OCI-LY1 (cell line): ENCODE data around the gene M6PR.

Experiments
- H2AFZ ChIP-seq: fragments of 200-600 bp; sonication (generic), shearing (Covaris generic); 2 replicates; pipeline ENCODE4 v1.6.0; 2014; ENCODE audit warnings: antibody characterized with exemption, mild to moderate bottlenecking, low read length
- H3F3A ChIP-seq: fragments of 200-600 bp; sonication (generic), shearing (Covaris generic); 2 replicates; pipeline ENCODE4 v1.6.0; 2014; ENCODE audit warnings: mild to moderate bottlenecking, antibody characterized with exemption, low read length, moderate library complexity; ENCODE audit not compliant: insufficient read depth
- H3K27ac ChIP-seq: fragments of 200-600 bp; sonication (generic); 2 replicates; pipeline ENCODE4 v1.5.1; 2014; ENCODE audit warnings: low read length, mixed run types, mild to moderate bottlenecking, low read depth; ENCODE audit not compliant: poor library complexity, severe bottlenecking
- H3K27me3 ChIP-seq: fragments of 200-600 bp; sonication (generic); 2 replicates; pipeline ENCODE4 v1.6.0; 2014; ENCODE audit warnings: antibody characterized with exemption, mild to moderate bottlenecking, low read length, moderate library complexity; ENCODE audit not compliant: insufficient read depth
- H3K36me3 ChIP-seq: fragments of 200-600 bp; sonication (generic); 2 replicates; pipeline ENCODE4 v1.6.1; 2014; ENCODE audit warnings: mild to moderate bottlenecking, antibody characterized with exemption, low read length, moderate library complexity, mixed read lengths; ENCODE audit not compliant: insufficient read depth
- H3K4me1 ChIP-seq: fragments of 200-600 bp; sonication (generic); 2 replicates; pipeline ENCODE4 v1.5.1; 2014; ENCODE audit warnings: mild to moderate bottlenecking, low read length, moderate library complexity; ENCODE audit not compliant: insufficient read depth, severe bottlenecking
- H3K4me2 ChIP-seq: fragments of 200-600 bp; sonication (generic), shearing (Covaris generic); 2 replicates; pipeline ENCODE4 v1.6.1; 2014; ENCODE audit warnings: low read length
- H3K4me3 ChIP-seq: fragments of 200-600 bp; sonication (generic); 2 replicates; pipeline ENCODE4 v1.5.1; 2014; ENCODE audit warnings: low read length, low read depth, mild to moderate bottlenecking, mixed read lengths; ENCODE audit not compliant: poor library complexity, severe bottlenecking
- H3K79me2 ChIP-seq: fragments of 200-600 bp; shearing (Covaris generic); 2 replicates; pipeline ENCODE4 v1.6.1; 2016; ENCODE audit warnings: mixed run types, low read length, mixed read lengths; ENCODE audit not compliant: insufficient read depth
- H3K9ac ChIP-seq: fragments of 200-600 bp; sonication (generic), shearing (Covaris generic); 2 replicates; pipeline ENCODE4 v1.6.1; 2014; ENCODE audit warnings: mild to moderate bottlenecking, low read length, mixed read lengths
- H3K9me2 ChIP-seq: fragments of 200-600 bp; sonication (generic), shearing (Covaris generic); 2 replicates; pipeline ENCODE4 v1.6.1; 2014; ENCODE audit warnings: low read depth, mild to moderate bottlenecking, low read length, mixed read lengths
- H3K9me3 ChIP-seq: fragments of 200-600 bp; shearing (Covaris generic); 2 replicates; pipeline ENCODE4 v1.6.1; 2014; ENCODE audit warnings: low read length, mixed read lengths
- H4K20me1 ChIP-seq: fragments of 200-600 bp; sonication (generic), shearing (Covaris generic); 2 replicates; pipeline ENCODE4 v1.6.0; 2016; ENCODE audit warnings: mild to moderate bottlenecking, low read length; ENCODE audit not compliant: insufficient read depth
- CTCF ChIP-seq: fragments of 200-600 bp; sonication (generic), shearing (Covaris generic); IDR thresholded peaks from 2 replicates; pipeline ENCODE4 v1.5.1; 2017; ENCODE audit warnings: mild to moderate bottlenecking, antibody characterized with exemption, low read length, moderate library complexity, mixed read lengths
- EZH2 ChIP-seq: fragments of 200-600 bp; sonication (generic), shearing (Covaris generic); IDR thresholded peaks from 2 replicates; pipeline ENCODE4 v1.8.0; 2017; ENCODE audit warnings: borderline replicate concordance, mixed run types, mild to moderate bottlenecking, antibody characterized with exemption, low read length, moderate library complexity, mixed read lengths

The M6PR gene

DNA sequence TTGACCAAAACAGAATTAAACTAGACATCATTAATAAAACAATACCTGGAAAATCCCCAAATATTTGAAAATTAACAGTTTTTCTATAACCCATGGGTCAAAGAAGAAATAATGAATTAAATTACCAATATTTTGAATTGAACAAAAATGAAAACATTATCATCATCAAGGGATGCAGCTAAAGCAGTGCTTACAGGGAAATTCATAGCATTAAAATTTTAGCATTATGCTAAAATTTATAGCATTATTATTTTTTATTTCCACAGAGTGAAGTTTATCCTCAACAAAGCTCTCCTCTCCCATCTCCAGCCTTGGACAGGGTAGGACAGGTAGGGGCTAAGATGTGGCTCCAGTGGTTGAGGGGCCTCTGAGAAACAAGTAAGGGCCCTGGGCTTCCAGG, 19.3 kb upstream of the M6PR start:
- Histone ChIP-seq H3K4me2 (no peak overlapping the region), H4K20me1 (no peaks in the 10 kb centered on the region), H2AFZ (no peak overlapping the region), H3K79me2 (no peaks in the 10 kb centered on the region), H3K4me1 (no peaks in the 10 kb centered on the region), H3K27me3 (no peaks in the 10 kb centered on the region), H3K27ac (no peak overlapping the region), H3K36me3 (no peaks in the 10 kb centered on the region), H3K4me3 (no peak overlapping the region), H3K9ac (no peak overlapping the region), H3F3A (no peaks in the 10 kb centered on the region), H3K9me2 (no peaks in the 10 kb centered on the region), H3K9me3 (peaks cover 17% of the 10 kb centered on the region)
- no peak for TF ChIP-seq EZH2

- Histone ChIP-seq H3K79me2 (no peaks in the 10 kb centered on the region), H3K4me3 (no peak overlapping the region), H3K4me1 (no peaks in the 10 kb centered on the region), H2AFZ (no peak overlapping the region), H3K9ac (no peak overlapping the region), H3K27me3 (no peaks in the 10 kb centered on the region), H3K9me3 (0 out of 2 replicates have a peak, but pooled peaks cover 2% of the 10 kb centered on the region), H3K27ac (no peak overlapping the region), H3K36me3 (peaks cover 28% of the 10 kb centered on the region), H3K9me2 (no peaks in the 10 kb centered on the region), H3K4me2 (no peak overlapping the region), H3F3A (no peaks in the 10 kb centered on the region), H4K20me1 (no peaks in the 10 kb centered on the region)
- TF ChIP-seq EZH2 (no peak), CTCF (no peak)
These were observed 10.7 kb upstream of the M6PR start for GRCh38 chr12:8960176-8960575.

GRCh38 chr12:8958066-8958465, 8.6 kb upstream of the M6PR start:
- Histone ChIP-seq H3K27ac (no peak overlapping the region), H3F3A (no peaks in the 10 kb centered on the region), H3K4me1 (no peaks in the 10 kb centered on the region), H2AFZ (no peak overlapping the region), H3K36me3 (peaks cover 49% of the 10 kb centered on the region), H3K9me2 (no peaks in the 10 kb centered on the region), H4K20me1 (no peaks in the 10 kb centered on the region), H3K4me2 (no peak overlapping the region), H3K9me3 (peaks cover 3% of the 10 kb centered on the region; the same call in 1 of the 2 replicates), H3K79me2 (no peaks in the 10 kb centered on the region), H3K4me3 (no peak overlapping the region), H3K9ac (no peak overlapping the region), H3K27me3 (no peaks in the 10 kb centered on the region)
- TF ChIP-seq EZH2, result no peak
- no peak for TF ChIP-seq CTCF

GRCh38 chr12:8957561-8957960, 8.1 kb upstream of the M6PR start:
- no peak overlapping the region for H2AFZ ChIP-seq
- peaks cover 6% of the 10 kb centered on the region; the same call in 1 of the 2 replicates for H3K9me3 ChIP-seq
- H3K36me3 ChIP-seq, result peaks cover 54% of the 10 kb centered on the region
- H4K20me1 ChIP-seq, result no peaks in the 10 kb centered on the region
- H3K9ac ChIP-seq, result no peak overlapping the region
- no peaks in the 10 kb centered on the region for H3K9me2 ChIP-seq
- H3K27me3 ChIP-seq, result no peaks in the 10 kb centered on the region
- TF ChIP-seq CTCF (no peak), EZH2 (no peak)
- no peak overlapping the region for H3K27ac ChIP-seq
- no peaks in the 10 kb centered on the region for H3K4me1 ChIP-seq
- H3F3A ChIP-seq, result no peaks in the 10 kb centered on the region
- H3K79me2 ChIP-seq, result no peaks in the 10 kb centered on the region
- no peak overlapping the region for H3K4me3 ChIP-seq
- H3K4me2 ChIP-seq, result no peak overlapping the region
